Tibial artery (tissue), 4 donors: Measurements from ENCODE around the gene ARSI.

Source experiments
- DNase-seq, 2 donors: peaks; one replicate each; pipeline ENCODE4 v3.0.0-alpha.2; 2019
- H3K27ac ChIP-seq, 2 donors: fragments of 200-600 bp; sonication (generic) in 1 of 2; 1 replicate in 1 of 2; 2 replicates in 1 of 2; pipeline ENCODE4 v1.5.1; 2018 to 2019; ENCODE audit warnings: mild to moderate bottlenecking in 1 of 2
- H3K27me3 ChIP-seq, 2 donors: fragments of 200-600 bp; sonication (generic) in 1 of 2; one replicate each; pipeline versions ENCODE4 v1.5.1 to v1.6.0; 2016 to 2019
- H3K36me3 ChIP-seq, 3 donors: fragments of 200-600 bp; sonication (generic) in 2 of 3; one replicate each; pipeline ENCODE4 v1.5.1; 2016 to 2019; ENCODE audit warnings: mild to moderate bottlenecking in 2 of 3
- H3K4me1 ChIP-seq, 4 donors: fragments of 200-600 bp; sonication (generic) in 2 of 4; 1 replicate in 3 of 4; 2 replicates in 1 of 4; pipeline ENCODE4 v1.5.1; 2016 to 2019
- H3K4me3 ChIP-seq, 2 donors: fragments of 200-600 bp; sonication (generic) in 1 of 2; 1 replicate in 1 of 2; 2 replicates in 1 of 2; pipeline ENCODE4 v1.5.1; 2018 to 2019; ENCODE audit warnings: mild to moderate bottlenecking in 2 of 2
- H3K9me3 ChIP-seq, 3 donors: fragments of 200-600 bp; sonication (generic) in 1 of 3; one replicate each; pipeline ENCODE4 v1.5.1; 2016 to 2019
- CTCF ChIP-seq, 2 experiments: fragments of 200-600 bp in 1 of 2; fragments of 450-650 bp in 1 of 2; IDR thresholded peaks; one replicate each; pipeline ENCODE4 v1.5.1; 2017 to 2019; ENCODE audit warnings: antibody characterized with exemption in 2 of 2, mild to moderate bottlenecking in 1 of 2, moderate library complexity in 1 of 2
- intact Hi-C: fragments of 100-400 bp; cut with DNase I; formaldehyde crosslinking; loops from one replicate; pipeline ENCODE4 v1.15.0; 2023; ENCODE audit warnings: low total_unique reads

Gene ARSI

GRCh38 chr5:150305557-150305956, 2.9 kb upstream of the ARSI start:
- DNase-seq, result no peak
- Histone ChIP-seq H3K4me3 (no peak overlapping the region), H3K9me3 (no peaks in the 10 kb centered on the region), H3K4me1 (peaks cover 0 to 17% (median 14%) of the 10 kb centered on the region in 4 donors), H3K27me3 (peaks cover 0 to 6% of the 10 kb centered on the region in 2 donors), H3K36me3 (no peaks in the 10 kb centered on the region), H3K27ac (no peak overlapping the region)
- no peak for TF ChIP-seq CTCF (IDR thresholded peaks at IDR 0.05)
- intact Hi-C loops, result no loop called here

- Histone ChIP-seq H3K4me1 (peaks cover 0 to 17% (median 14%) of the 10 kb centered on the region in 4 donors), H3K27ac (no peak overlapping the region), H3K4me3 (no peak overlapping the region), H3K27me3 (peaks cover 0 to 6% of the 10 kb centered on the region in 2 donors), H3K9me3 (no peaks in the 10 kb centered on the region), H3K36me3 (no peaks in the 10 kb centered on the region)
- intact Hi-C loops, result no loop called here
- TF ChIP-seq CTCF (IDR thresholded peaks at IDR 0.05), result no peak
- DNase-seq, result no peak
These were observed 2.4 kb upstream of the ARSI start for GRCh38 chr5:150305095-150305494.

GRCh38 chr5:150304481-150305081, 1.9 kb upstream of the ARSI start:
- no peak for TF ChIP-seq CTCF (IDR thresholded peaks at IDR 0.05)
- no peak for DNase-seq
- Histone ChIP-seq H3K4me1 (peaks cover 0 to 17% (median 14%) of the 10 kb centered on the region in 4 donors), H3K9me3 (no peaks in the 10 kb centered on the region), H3K36me3 (no peaks in the 10 kb centered on the region), H3K4me3 (no peak overlapping the region), H3K27me3 (peaks cover 0 to 5% of the 10 kb centered on the region in 2 donors), H3K27ac (no peak overlapping the region)
- intact Hi-C loops, result no loop called here

GRCh38 chr5:150303660-150304386, 1.1 kb upstream of the ARSI start:
- no peaks in the 10 kb centered on the region for H3K36me3 ChIP-seq
- H3K27ac ChIP-seq, result no peak overlapping the region
- H3K4me1 ChIP-seq, result peaks cover 0 to 17% (median 14%) of the 10 kb centered on the region in 4 donors
- H3K27me3 ChIP-seq, result no peaks in the 10 kb centered on the region
- no peaks in the 10 kb centered on the region for H3K9me3 ChIP-seq
- DNase-seq, result no peak
- intact Hi-C loops, result no loop called here
- no peak overlapping the region for H3K4me3 ChIP-seq
- TF ChIP-seq CTCF (IDR thresholded peaks at IDR 0.05), result no peak

- peaks cover 0 to 17% (median 14%) of the 10 kb centered on the region in 4 donors for H3K4me1 ChIP-seq
- H3K27me3 ChIP-seq, result no peaks in the 10 kb centered on the region
- no peak overlapping the region for H3K27ac ChIP-seq
- no peak for TF ChIP-seq CTCF (IDR thresholded peaks at IDR 0.05)
- H3K4me3 ChIP-seq, result peak overlapping the region; percentile 44 to 48
- H3K9me3 ChIP-seq, result no peaks in the 10 kb centered on the region
- no peak for DNase-seq
- H3K36me3 ChIP-seq, result no peaks in the 10 kb centered on the region
- intact Hi-C loops, result no loop called here
These were observed 438 bp upstream of the ARSI start for GRCh38 chr5:150303070-150303615.
